ENCODE measurements around the gene ZBTB6.
A peak's percentile ranks its signal among the peaks of the same experiment; 100 is the strongest.

The ZBTB6 gene

DNA sequence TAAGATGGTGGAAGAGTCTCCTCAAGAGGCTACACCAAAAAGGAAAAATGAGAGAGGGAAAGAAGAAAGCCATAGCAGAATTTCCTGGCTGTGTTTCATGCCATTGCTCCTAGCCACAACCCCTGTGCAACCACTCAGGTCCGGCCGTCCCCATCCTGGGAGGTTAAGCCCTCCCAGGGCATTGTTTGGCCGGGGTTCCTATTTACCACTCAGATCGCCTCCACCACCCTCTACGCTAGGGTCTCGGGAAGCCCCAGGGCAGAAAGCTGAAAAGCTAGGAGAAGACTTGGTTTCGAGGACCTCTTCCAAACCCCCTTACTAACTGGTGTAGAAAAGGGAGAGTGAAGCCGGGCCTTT is 8.7 kb downstream of the ZBTB6 start:
- peak overlapping the region; percentile 70 for H3K27ac ChIP-seq (ENCODE audit: low read depth, low read length)

DNA sequence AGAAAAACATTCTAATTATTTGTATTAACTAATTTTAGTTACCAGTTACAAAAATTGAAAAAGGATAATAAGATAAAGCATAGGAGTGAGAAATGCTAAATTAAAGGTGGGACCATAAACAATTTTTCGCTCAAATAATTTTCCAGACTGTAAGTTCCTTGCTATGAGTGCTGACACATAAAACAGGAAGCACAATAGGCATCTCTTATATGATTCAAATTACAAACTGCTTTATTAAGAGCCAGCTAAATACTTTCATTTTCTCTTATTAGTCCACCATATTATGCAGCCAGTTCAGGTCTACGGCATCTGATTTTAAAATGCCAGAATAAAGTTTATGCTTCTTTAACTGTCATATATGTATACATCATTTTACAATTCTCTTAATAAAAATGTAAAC is 12.3 kb downstream of the ZBTB6 start:
- Histone ChIP-seq H3K4me2 (ENCODE audit: low read length) (peak overlapping the region; percentile 79), H3K4me1 (ENCODE audit: control insufficient read depth, low read length) (peaks cover 60% of the 10 kb centered on the region), H4K20me1 (ENCODE audit: control insufficient read depth, insufficient read depth, low read depth, low read length) (no peaks in the 10 kb centered on the region; the same call in 1 of the 2 replicates), H3K27me3 (ENCODE audit: control insufficient read depth, low read length) (no peaks in the 10 kb centered on the region), H3K9me2 (replicated peaks; ENCODE audit: control insufficient read depth, low read length) (no peaks in the 10 kb centered on the region), H3K36me3 (ENCODE audit: control insufficient read depth, low read length) (peaks cover 60% of the 10 kb centered on the region), H3K79me2 (ENCODE audit: control insufficient read depth, low read length) (peaks cover 92% of the 10 kb centered on the region), H3K27ac (ENCODE audit: low read depth, low read length) (peak overlapping the region; percentile 30), H3K9me3 (ENCODE audit: control insufficient read depth, insufficient read depth, low read length) (no peaks in the 10 kb centered on the region), H3K4me3 (ENCODE audit: low read length) (peak overlapping the region; percentile 61), H3F3A (ENCODE audit: control insufficient read depth, insufficient read depth) (peaks cover 6% of the 10 kb centered on the region; the same call in 1 of the 2 replicates)
- TF ChIP-seq, protein P1, sequence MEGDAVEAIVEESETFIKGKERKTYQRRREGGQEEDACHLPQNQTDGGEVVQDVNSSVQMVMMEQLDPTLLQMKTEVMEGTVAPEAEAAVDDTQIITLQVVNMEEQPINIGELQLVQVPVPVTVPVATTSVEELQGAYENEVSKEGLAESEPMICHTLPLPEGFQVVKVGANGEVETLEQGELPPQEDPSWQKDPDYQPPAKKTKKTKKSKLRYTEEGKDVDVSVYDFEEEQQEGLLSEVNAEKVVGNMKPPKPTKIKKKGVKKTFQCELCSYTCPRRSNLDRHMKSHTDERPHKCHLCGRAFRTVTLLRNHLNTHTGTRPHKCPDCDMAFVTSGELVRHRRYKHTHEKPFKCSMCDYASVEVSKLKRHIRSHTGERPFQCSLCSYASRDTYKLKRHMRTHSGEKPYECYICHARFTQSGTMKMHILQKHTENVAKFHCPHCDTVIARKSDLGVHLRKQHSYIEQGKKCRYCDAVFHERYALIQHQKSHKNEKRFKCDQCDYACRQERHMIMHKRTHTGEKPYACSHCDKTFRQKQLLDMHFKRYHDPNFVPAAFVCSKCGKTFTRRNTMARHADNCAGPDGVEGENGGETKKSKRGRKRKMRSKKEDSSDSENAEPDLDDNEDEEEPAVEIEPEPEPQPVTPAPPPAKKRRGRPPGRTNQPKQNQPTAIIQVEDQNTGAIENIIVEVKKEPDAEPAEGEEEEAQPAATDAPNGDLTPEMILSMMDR (IDR thresholded peaks at IDR 0.05; ENCODE audit: low read depth, low read length, poor library complexity, severe bottlenecking), result no peak
- TF ChIP-seq EZH2phosphoT487 (IDR thresholded peaks at IDR 0.05; ENCODE audit: borderline replicate concordance, low read length), result no peak

More for the DNA sequence above, 8.7 kb downstream of the ZBTB6 start:
- Histone ChIP-seq H3K9me3 (ENCODE audit: control insufficient read depth, insufficient read depth, low read length) (no peaks in the 10 kb centered on the region), H3K27me3 (ENCODE audit: control insufficient read depth, low read length) (no peaks in the 10 kb centered on the region), H3K79me2 (ENCODE audit: control insufficient read depth, low read length) (peaks cover 61% of the 10 kb centered on the region), H3K36me3 (ENCODE audit: control insufficient read depth, low read length) (peaks cover 37% of the 10 kb centered on the region), H3K9me2 (replicated peaks; ENCODE audit: control insufficient read depth, low read length) (no peaks in the 10 kb centered on the region), H3F3A (ENCODE audit: control insufficient read depth, insufficient read depth) (peaks cover 25% of the 10 kb centered on the region), H3K4me1 (ENCODE audit: control insufficient read depth, low read length) (peaks cover 41% of the 10 kb centered on the region), H4K20me1 (ENCODE audit: control insufficient read depth, insufficient read depth, low read depth, low read length) (no peaks in the 10 kb centered on the region), H3K4me3 (ENCODE audit: low read length) (peak overlapping the region; percentile 96), H3K4me2 (ENCODE audit: low read length) (peak overlapping the region; percentile 79)
- TF ChIP-seq, protein P1 (IDR thresholded peaks at IDR 0.05; ENCODE audit: low read depth, low read length, poor library complexity, severe bottlenecking), result no peak
- TF ChIP-seq EZH2phosphoT487 (IDR thresholded peaks at IDR 0.05; ENCODE audit: borderline replicate concordance, low read length), result no peak

DNA sequence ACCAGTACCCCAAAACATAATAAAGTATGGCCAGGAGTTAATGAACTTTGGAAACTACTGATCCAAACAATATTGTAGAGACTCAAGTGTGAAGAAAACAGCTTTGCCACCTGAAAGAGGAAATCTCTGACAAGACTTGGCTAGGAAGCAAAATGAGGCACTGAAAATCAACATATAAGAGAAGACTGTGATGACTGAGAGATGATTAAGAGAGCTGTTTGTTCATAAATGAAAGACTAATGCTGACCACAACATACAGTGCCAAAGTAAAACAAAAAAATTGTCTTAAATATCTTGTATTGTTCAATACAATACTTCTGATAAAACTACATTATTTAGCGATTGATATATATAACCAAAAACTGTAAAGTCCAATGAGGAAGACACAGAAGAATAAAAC is 15.2 kb downstream of the ZBTB6 start:
- H3K36me3 ChIP-seq (ENCODE audit: control insufficient read depth, low read length), result peaks cover 70% of the 10 kb centered on the region
- H3K4me3 ChIP-seq (ENCODE audit: low read length), result no peak overlapping the region
- H3K4me2 ChIP-seq (ENCODE audit: low read length), result peak overlapping the region; percentile 3; the same call in 1 of the 2 replicates
- no peak for TF ChIP-seq EZH2phosphoT487 (IDR thresholded peaks at IDR 0.05; ENCODE audit: borderline replicate concordance, low read length)
- TF ChIP-seq, protein P1 (IDR thresholded peaks at IDR 0.05; ENCODE audit: low read depth, low read length, poor library complexity, severe bottlenecking), result no peak
- peak overlapping the region; percentile 10; the same call in 1 of the 2 replicates for H3K27ac ChIP-seq (ENCODE audit: low read depth, low read length)
- H3K4me1 ChIP-seq (ENCODE audit: control insufficient read depth, low read length), result peaks cover 53% of the 10 kb centered on the region
- no peaks in the 10 kb centered on the region for H3K9me2 ChIP-seq (replicated peaks; ENCODE audit: control insufficient read depth, low read length)
- H3K27me3 ChIP-seq (ENCODE audit: control insufficient read depth, low read length), result no peaks in the 10 kb centered on the region
- H3K79me2 ChIP-seq (ENCODE audit: control insufficient read depth, low read length), result peaks cover 86% of the 10 kb centered on the region
- no peaks in the 10 kb centered on the region; the same call in 1 of the 2 replicates for H3F3A ChIP-seq (ENCODE audit: control insufficient read depth, insufficient read depth)
- no peaks in the 10 kb centered on the region; the same call in 1 of the 2 replicates for H4K20me1 ChIP-seq (ENCODE audit: control insufficient read depth, insufficient read depth, low read depth, low read length)
- no peaks in the 10 kb centered on the region for H3K9me3 ChIP-seq (ENCODE audit: control insufficient read depth, insufficient read depth, low read length)
